BE2C (cell line): ENCODE data around the gene CD34.

ENCODE experiments used
- DNase-seq: peaks from one replicate; pipeline ENCODE4 v3.0.0-alpha.2; 2020
- H3K27me3 ChIP-seq: fragments of 250-450 bp; sonication (Bioruptor Pico); 2 replicates; pipeline ENCODE4 v1.5.1; 2020; ENCODE audit warnings: mild to moderate bottlenecking
- H3K36me3 ChIP-seq: fragments of 250-450 bp; sonication (Bioruptor Pico); 2 replicates; pipeline ENCODE4 v1.5.1; 2020; ENCODE audit warnings: mild to moderate bottlenecking
- H3K4me1 ChIP-seq: fragments of 250-450 bp; sonication (Bioruptor Pico); 2 replicates; pipeline ENCODE4 v1.5.1; 2020
- H3K4me3 ChIP-seq: 2 replicates; pipeline ENCODE4 v1.5.1; 2011; ENCODE audit warnings: low read depth, low read length
- H3K9me3 ChIP-seq: fragments of 250-450 bp; sonication (Bioruptor Pico); 2 replicates; pipeline ENCODE4 v1.5.1; 2020
- TF ChIP-seq, protein P1 (sequence below): IDR thresholded peaks from 2 replicates; pipeline ENCODE4 v1.5.1; 2012; ENCODE audit warnings: mild to moderate bottlenecking, low read depth, low read length

Gene CD34

DNA sequence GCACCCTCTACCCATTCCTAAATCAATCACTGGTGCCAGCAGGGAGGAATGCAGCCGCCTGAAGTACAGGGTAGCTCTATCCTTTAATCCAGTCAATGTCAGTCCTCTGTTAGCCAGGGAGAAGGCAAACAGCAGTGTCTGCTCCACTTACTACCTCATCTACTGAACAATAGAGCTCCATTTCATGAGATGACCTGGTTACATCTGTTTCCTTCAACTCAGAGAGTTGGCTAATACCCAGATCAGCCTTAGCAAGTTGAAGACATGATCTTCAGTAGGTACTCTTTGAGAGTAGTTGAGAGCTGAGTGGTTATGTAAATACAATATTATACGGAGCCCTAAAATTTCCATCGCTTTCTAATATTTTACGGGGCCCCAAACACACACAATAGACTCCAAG is 46.1 kb upstream of the CD34 start:
- Histone ChIP-seq H3K4me1 (no peaks in the 10 kb centered on the region), H3K36me3 (no peaks in the 10 kb centered on the region), H3K4me3 (no peak overlapping the region), H3K27me3 (no peaks in the 10 kb centered on the region), H3K9me3 (no peaks in the 10 kb centered on the region)
- TF ChIP-seq, protein P1, sequence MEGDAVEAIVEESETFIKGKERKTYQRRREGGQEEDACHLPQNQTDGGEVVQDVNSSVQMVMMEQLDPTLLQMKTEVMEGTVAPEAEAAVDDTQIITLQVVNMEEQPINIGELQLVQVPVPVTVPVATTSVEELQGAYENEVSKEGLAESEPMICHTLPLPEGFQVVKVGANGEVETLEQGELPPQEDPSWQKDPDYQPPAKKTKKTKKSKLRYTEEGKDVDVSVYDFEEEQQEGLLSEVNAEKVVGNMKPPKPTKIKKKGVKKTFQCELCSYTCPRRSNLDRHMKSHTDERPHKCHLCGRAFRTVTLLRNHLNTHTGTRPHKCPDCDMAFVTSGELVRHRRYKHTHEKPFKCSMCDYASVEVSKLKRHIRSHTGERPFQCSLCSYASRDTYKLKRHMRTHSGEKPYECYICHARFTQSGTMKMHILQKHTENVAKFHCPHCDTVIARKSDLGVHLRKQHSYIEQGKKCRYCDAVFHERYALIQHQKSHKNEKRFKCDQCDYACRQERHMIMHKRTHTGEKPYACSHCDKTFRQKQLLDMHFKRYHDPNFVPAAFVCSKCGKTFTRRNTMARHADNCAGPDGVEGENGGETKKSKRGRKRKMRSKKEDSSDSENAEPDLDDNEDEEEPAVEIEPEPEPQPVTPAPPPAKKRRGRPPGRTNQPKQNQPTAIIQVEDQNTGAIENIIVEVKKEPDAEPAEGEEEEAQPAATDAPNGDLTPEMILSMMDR = no peak
- no peak for DNase-seq

DNA sequence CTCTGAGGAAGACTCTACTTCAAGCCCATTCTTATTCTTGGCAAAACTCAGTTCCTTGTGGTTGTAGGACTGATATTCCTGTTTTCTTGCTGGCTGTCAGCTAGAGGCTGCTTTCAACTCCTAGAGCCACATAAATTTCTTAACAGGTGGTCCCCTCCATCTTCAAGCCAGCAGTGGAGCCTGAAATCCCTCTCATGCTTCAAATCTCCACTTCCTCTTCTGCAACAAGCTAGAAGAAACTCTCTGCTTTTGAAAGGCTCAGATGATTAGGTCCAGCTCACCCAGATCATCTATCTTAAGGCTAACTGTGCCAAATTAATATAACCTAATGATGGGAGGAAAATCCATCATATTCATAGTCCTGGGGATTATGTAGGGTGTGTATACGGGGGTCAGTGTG is 43.2 kb upstream of the CD34 start:
- Histone ChIP-seq H3K4me1 (peaks cover 6% of the 10 kb centered on the region; the same call in 1 of the 2 replicates), H3K36me3 (no peaks in the 10 kb centered on the region), H3K27me3 (no peaks in the 10 kb centered on the region), H3K9me3 (no peaks in the 10 kb centered on the region), H3K4me3 (no peak overlapping the region)
- no peak for DNase-seq
- TF ChIP-seq, protein P1 = no peak

DNA sequence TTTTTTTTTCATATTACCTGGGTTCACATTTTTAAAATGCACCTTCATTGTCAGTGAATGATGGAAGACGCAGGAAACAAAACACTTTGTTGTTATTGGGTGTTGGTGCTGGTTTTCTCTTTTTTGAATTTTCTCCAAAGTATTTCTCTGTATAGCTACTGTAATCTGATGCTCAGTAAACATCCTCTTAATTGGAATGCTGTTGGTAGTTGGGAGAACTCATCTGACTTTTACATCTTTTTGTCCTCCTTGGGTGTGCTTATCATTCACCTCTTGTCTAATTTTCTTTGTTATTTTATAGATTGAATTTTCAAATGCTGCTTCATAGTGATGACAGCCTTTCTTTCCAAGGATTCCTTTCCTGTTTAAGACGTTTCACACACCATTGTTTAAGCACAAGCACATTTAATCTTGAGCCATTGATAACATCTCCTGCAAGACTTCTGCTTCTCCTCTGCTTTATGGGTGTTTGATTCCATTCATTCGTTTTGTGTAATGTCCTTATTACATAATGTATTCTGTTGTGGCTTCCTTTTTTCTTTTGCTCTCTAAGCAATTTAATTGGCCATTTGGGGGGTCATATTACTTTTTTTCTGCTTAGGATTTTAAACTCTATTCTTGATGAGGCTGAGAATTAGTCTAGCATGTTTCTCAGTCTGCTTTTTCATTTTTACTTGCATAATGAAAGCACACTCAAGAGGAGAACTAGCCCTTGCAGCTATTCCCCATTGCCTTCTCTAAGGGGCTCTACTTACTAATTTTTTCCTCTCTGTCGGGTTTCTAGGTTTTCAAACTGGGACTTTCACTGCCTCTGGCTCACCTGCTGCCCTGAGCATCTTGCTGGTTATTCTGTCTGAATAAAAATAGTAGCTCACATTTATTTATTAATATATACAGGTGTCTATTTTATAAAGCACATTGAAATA is 42.0 kb upstream of the CD34 start:
- Histone ChIP-seq H3K36me3 (no peaks in the 10 kb centered on the region), H3K4me1 (peaks cover 6% of the 10 kb centered on the region; the same call in 1 of the 2 replicates), H3K9me3 (no peaks in the 10 kb centered on the region), H3K27me3 (no peaks in the 10 kb centered on the region), H3K4me3 (no peak overlapping the region)
- TF ChIP-seq, protein P1 = no peak
- DNase-seq = no peak

DNA sequence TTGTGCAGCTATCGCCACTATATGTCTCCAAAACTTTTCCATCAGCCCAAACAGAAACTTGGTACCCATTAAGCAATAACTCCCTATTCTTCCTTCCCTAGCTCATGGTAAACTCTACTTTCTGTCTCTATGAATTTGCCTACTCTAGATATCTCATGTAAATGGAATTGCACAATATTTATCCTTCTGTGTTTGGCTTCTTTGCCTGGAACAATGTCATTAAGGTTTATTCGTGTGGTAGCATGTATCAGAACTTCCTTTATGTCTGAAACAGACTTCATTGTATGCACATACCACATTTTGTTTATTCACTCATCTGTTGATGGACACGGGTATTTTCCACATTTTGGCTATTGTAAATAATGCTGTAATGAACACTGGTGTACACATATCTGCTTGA is 40.7 kb upstream of the CD34 start:
- H3K27me3 ChIP-seq = no peaks in the 10 kb centered on the region
- no peaks in the 10 kb centered on the region for H3K9me3 ChIP-seq
- H3K4me1 ChIP-seq = peaks cover 6% of the 10 kb centered on the region; the same call in 1 of the 2 replicates
- DNase-seq = no peak
- H3K36me3 ChIP-seq = no peaks in the 10 kb centered on the region
- no peak overlapping the region for H3K4me3 ChIP-seq
- TF ChIP-seq, protein P1 = no peak

DNA sequence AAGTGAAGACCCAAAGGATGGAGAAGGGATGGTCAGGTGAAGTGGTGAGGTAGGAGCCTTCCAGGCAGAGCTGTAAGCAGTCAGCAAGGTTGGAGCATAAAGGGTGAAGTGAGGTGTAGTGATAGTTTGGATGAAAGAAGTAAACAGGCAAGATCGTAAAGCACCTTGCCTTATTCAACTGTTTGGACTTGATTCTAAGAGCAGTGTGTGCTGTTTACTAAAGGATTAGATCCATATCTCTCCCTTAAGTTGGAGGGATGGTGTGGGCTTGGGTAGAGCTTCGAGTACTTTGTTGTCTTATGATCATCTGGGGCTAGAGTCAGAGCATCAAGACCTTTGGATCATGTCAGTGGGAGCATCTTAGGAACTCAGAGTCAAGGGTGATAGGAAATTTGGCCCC is 39.8 kb upstream of the CD34 start:
- H3K36me3 ChIP-seq = no peaks in the 10 kb centered on the region
- no peak for DNase-seq
- H3K4me1 ChIP-seq = peaks cover 6% of the 10 kb centered on the region; the same call in 1 of the 2 replicates
- H3K9me3 ChIP-seq = no peaks in the 10 kb centered on the region
- TF ChIP-seq, protein P1 = no peak
- no peak overlapping the region for H3K4me3 ChIP-seq
- H3K27me3 ChIP-seq = no peaks in the 10 kb centered on the region

DNA sequence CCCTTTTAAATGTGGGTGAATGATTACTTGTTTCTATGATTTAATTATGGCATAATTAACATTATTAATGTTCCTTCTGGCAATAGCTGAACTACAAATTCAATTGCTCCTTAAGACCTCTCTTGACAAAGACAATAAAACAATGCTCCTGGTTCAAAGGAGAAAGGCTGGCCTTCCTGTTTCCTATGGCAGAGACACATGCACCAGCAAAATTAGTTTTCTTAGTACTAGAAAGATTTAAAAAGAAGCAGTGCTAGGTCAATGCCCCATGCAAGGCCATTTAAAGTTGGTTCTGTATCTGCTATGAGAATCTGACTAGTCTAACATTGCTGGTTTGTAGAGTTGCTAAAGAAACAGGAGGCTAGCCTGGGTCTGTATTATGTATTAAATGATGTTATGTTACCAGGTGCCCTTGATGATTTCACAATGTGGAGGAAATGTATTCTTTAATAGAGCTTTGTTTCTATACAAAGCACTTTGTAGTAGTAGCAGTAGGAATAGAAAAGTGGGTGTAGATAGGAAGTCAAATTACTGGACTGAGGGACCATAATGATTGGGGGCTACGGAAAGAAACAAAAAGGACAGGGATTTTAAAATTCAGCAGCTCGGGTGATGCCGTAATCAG is 38.8 kb upstream of the CD34 start:
- H3K9me3 ChIP-seq = no peaks in the 10 kb centered on the region
- no peaks in the 10 kb centered on the region for H3K36me3 ChIP-seq
- peaks cover 6% of the 10 kb centered on the region; the same call in 1 of the 2 replicates for H3K4me1 ChIP-seq
- no peak overlapping the region for H3K4me3 ChIP-seq
- H3K27me3 ChIP-seq = no peaks in the 10 kb centered on the region
- DNase-seq = no peak
- TF ChIP-seq, protein P1 = no peak
